Measurements from ENCODE around the gene RIIAD1. TPM values are rescaled to one million over a fixed set of nuclear protein-coding genes. Genes with fewer than 3 reads are reported as not detected.
"Not testable (repeated sequence)": the region's sequence is repeated elsewhere in the genome, so short reads cannot be mapped to it uniquely, and the experiment has no call there.

The RIIAD1 gene
- total RNA-seq, 1 donor from 2014 or later, result 3.6 TPM

DNA sequence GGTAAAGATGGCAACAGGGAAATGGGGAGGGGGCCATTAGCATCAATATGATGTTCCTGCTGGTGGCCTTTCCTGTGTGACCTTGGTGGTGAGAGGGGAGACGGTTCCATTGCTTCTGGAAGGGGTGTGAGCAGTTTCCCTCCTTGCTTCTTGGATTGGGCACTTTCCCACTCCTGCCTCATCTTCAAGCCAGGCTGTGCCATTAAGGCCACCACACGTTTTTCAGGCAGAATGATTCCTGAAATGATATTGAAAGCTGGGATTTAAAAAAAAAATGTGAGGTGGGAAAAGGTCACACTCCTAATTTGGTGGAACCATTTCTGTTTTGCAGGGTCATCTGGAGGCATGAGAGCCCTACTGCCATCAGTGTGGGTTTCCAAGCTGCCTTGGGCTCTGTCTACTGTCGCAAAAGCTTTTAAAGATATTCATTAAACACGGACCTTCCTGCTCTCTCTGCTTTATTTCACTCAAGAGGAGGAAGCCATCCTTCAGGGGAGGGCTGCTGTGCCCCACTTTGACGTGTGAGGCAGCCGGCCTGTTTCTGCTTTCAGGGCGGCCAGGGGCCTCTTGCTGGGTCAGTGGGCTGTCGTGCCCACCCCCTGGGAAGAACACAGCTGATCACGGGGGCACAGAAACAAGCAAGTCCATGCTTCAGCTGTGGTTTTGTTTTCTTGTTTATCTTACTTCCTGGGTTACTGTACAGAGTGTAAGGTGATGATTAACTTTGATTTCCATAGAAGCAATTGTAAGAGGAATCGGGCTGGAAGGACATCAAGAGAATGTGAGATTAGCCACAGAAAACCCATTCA is 8.0 kb downstream of the RIIAD1 start:
- H3K27me3 Mint-ChIP-seq, result peaks cover 44% of the 10 kb centered on the region
- TF ChIP-seq, protein P1, sequence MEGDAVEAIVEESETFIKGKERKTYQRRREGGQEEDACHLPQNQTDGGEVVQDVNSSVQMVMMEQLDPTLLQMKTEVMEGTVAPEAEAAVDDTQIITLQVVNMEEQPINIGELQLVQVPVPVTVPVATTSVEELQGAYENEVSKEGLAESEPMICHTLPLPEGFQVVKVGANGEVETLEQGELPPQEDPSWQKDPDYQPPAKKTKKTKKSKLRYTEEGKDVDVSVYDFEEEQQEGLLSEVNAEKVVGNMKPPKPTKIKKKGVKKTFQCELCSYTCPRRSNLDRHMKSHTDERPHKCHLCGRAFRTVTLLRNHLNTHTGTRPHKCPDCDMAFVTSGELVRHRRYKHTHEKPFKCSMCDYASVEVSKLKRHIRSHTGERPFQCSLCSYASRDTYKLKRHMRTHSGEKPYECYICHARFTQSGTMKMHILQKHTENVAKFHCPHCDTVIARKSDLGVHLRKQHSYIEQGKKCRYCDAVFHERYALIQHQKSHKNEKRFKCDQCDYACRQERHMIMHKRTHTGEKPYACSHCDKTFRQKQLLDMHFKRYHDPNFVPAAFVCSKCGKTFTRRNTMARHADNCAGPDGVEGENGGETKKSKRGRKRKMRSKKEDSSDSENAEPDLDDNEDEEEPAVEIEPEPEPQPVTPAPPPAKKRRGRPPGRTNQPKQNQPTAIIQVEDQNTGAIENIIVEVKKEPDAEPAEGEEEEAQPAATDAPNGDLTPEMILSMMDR (conservative IDR thresholded peaks at IDR 0.05), result no peak
- DNase-seq (ENCODE audit: extremely low spot score, unreplicated experiment), result no peak
- no peaks in the 10 kb centered on the region for H3K9me3 Mint-ChIP-seq
- no peaks in the 10 kb centered on the region for H3K36me3 Mint-ChIP-seq
- peaks cover 5% of the 10 kb centered on the region for H3K4me1 Mint-ChIP-seq (ENCODE audit: unreplicated experiment)
- H3K4me3 Mint-ChIP-seq, result no peak overlapping the region
- no peak overlapping the region for H3K27ac Mint-ChIP-seq

DNA sequence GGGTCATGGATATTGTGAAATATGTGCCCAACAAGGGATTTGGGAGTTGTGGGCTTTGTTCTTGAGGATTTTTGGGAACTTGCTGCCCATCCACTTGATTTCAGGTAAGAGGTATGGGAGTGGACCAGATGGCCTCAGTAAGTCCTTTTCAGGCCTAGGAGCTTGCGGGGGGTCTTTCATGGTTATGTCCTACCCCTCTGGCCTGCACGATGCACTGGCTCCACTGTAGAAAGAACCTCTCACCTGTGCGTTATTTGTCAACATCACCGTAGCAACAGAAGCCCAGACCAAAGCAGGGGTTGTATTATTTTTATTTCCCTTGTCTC is 8.6 kb downstream of the RIIAD1 start:
- H3K4me3 Mint-ChIP-seq, result no peak overlapping the region
- TF ChIP-seq, protein P1 (conservative IDR thresholded peaks at IDR 0.05), result no peak
- no peaks in the 10 kb centered on the region for H3K36me3 Mint-ChIP-seq
- no peak for DNase-seq (ENCODE audit: extremely low spot score, unreplicated experiment)
- no peak overlapping the region for H3K27ac Mint-ChIP-seq
- H3K9me3 Mint-ChIP-seq, result no peaks in the 10 kb centered on the region
- peaks cover 7% of the 10 kb centered on the region for H3K4me1 Mint-ChIP-seq (ENCODE audit: unreplicated experiment)
- H3K27me3 Mint-ChIP-seq, result peaks cover 41% of the 10 kb centered on the region

DNA sequence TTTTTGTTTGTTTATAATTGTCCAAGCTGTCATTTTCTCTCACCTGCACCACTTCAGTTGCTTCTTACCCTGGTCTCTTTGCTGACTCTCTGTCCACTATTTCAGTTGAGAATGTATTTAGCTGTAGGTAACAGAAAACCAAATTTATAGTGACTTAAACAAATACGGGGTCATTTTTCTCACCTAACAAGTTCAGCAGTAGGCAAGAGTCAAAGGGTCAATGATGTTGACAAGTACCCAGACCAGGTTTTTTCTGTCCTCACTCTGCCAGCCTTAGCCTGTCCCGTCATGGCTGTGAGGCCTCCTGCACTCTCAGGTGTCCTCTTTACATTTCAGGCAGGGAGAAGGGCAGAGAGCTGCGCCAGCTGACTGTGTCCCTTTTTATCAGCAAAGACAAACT is 11.8 kb downstream of the RIIAD1 start:
- no peak for DNase-seq (ENCODE audit: extremely low spot score, unreplicated experiment)
- H3K4me3 Mint-ChIP-seq, result no peak overlapping the region
- H3K36me3 Mint-ChIP-seq, result peaks cover 6% of the 10 kb centered on the region
- TF ChIP-seq, protein P1 (conservative IDR thresholded peaks at IDR 0.05), result no peak
- no peak overlapping the region for H3K27ac Mint-ChIP-seq
- H3K4me1 Mint-ChIP-seq (ENCODE audit: unreplicated experiment), result peaks cover 11% of the 10 kb centered on the region
- H3K9me3 Mint-ChIP-seq, result no peaks in the 10 kb centered on the region
- H3K27me3 Mint-ChIP-seq, result peaks cover 15% of the 10 kb centered on the region

DNA sequence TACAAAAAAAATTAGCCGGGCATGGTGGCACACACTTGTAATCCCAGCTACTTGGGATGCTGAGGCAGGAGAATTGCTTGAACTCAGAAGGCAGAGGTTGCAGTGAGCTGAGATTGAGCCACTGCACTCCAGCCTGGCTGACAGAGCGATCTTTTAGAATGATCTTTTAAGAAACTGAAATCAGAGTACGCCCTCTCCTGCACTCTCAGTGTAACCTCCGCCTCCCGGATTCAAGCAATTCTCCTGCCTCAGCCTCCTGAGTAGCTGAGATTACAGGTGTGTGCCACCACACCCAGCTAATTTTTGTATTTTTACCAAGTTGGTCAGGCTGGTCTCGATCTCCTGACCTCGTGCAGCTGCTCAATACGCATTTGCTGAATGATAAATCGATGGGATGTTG is 12.7 kb downstream of the RIIAD1 start:
- H3K27ac Mint-ChIP-seq; H3K4me3 Mint-ChIP-seq; H3K9me3 Mint-ChIP-seq; H3K27me3 Mint-ChIP-seq; H3K36me3 Mint-ChIP-seq; DNase-seq (ENCODE audit: extremely low spot score, unreplicated experiment): not testable (repeated sequence)
- H3K4me1 Mint-ChIP-seq (ENCODE audit: unreplicated experiment), result peaks cover 11% of the 10 kb centered on the region

DNA sequence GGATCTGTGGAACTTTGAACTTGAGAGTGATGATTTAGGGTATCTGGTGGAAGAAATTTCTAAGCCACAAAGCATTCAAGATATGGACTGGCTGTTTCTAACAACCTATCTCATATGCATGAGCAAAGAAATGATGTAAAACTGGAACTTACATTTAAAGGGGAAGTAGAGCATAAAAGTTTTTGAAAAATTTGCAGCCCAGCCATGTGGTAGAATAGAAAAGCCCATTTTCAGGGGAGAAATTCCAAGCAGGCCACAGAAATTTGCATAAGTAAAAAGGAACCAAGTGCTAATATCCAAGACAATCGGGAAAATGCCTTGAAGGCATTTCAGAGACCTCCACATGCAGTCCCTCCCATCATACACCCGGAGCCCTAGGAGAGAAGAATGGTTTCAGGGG is 15.7 kb downstream of the RIIAD1 start:
- Mint-ChIP-seq H3K27me3 (peaks cover 6% of the 10 kb centered on the region), H3K36me3 (peaks cover 6% of the 10 kb centered on the region), H3K9me3 (no peaks in the 10 kb centered on the region), H3K4me1 (ENCODE audit: unreplicated experiment) (peaks cover 13% of the 10 kb centered on the region), H3K27ac (no peak overlapping the region), H3K4me3 (no peak overlapping the region)
- DNase-seq (ENCODE audit: extremely low spot score, unreplicated experiment), result no peak
- TF ChIP-seq, protein P1 (conservative IDR thresholded peaks at IDR 0.05), result no peak

DNA sequence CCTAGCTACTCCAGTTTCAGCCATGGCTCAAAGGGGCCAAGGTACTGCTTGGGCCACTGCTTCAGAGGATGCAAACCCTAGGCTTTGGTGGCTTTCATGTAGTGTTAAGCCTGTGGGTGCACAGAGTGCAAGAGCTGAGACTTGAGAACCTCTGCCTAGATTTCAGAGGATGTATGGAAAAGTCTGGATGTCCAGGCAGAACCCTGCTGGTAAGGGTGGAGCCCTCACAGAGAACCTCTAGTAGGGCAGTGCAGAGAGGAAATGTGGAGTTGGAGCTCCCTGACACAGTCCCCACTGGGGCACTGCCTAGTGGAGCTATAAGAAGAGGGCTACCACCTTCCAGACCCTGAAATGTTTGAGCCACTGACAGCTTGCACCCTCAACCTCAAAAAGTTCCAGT is 16.2 kb downstream of the RIIAD1 start:
- Mint-ChIP-seq H3K27me3 (peaks cover 9% of the 10 kb centered on the region), H3K4me3 (no peak overlapping the region), H3K27ac (no peak overlapping the region), H3K4me1 (ENCODE audit: unreplicated experiment) (peaks cover 13% of the 10 kb centered on the region), H3K36me3 (peaks cover 6% of the 10 kb centered on the region), H3K9me3 (no peaks in the 10 kb centered on the region)
- TF ChIP-seq, protein P1 (conservative IDR thresholded peaks at IDR 0.05), result no peak
- DNase-seq (ENCODE audit: extremely low spot score, unreplicated experiment), result no peak
